HL-60/S4 treated with retinoic acid at 250 ng/mL for 4 days and 3 days (cell line): Measurements from ENCODE around the gene LRRC18.

ENCODE experiments used
- in situ Hi-C: fragments of 300-500 bp; cut with MboI; formaldehyde crosslinking; loops from 2 replicates; pipeline ENCODE4 v1.7.0; 2022; ENCODE audit warnings: low sequenced_read_pairs

Gene LRRC18

GRCh38 chr10:48946891-48947500, 7.4 kb upstream of the LRRC18 start:
- in situ Hi-C loops: no loop called here

- in situ Hi-C loops: no loop called here
Measured at GRCh38 chr10:48946332-48946731, 6.7 kb upstream of the LRRC18 start.

GRCh38 chr10:48945441-48946130, 5.9 kb upstream of the LRRC18 start:
- in situ Hi-C loops: no loop called here

- in situ Hi-C loops: no loop called here
Measured at GRCh38 chr10:48944171-48944570, 4.5 kb upstream of the LRRC18 start.

GRCh38 chr10:48943096-48943495, 3.5 kb upstream of the LRRC18 start:
- in situ Hi-C loops: no loop called here

GRCh38 chr10:48941427-48942075, 1.9 kb upstream of the LRRC18 start:
- in situ Hi-C loops: no loop called here

GRCh38 chr10:48940958-48941357, 1.3 kb upstream of the LRRC18 start:
- in situ Hi-C loops: no loop called here

- in situ Hi-C loops: no loop called here
Measured at GRCh38 chr10:48940372-48940771, 732 bp upstream of the LRRC18 start.

GRCh38 chr10:48938990-48939536, 577 bp downstream of the LRRC18 start:
- in situ Hi-C loops: no loop called here

- in situ Hi-C loops: no loop called here
Measured at GRCh38 chr10:48938281-48938680, 1.4 kb downstream of the LRRC18 start.

- in situ Hi-C loops: no loop called here
Measured at GRCh38 chr10:48937796-48938195, 1.8 kb downstream of the LRRC18 start.

GRCh38 chr10:48935577-48935976, 4.1 kb downstream of the LRRC18 start:
- in situ Hi-C loops: no loop called here

- in situ Hi-C loops: no loop called here
Measured at GRCh38 chr10:48934672-48935501, 4.8 kb downstream of the LRRC18 start.

GRCh38 chr10:48932831-48933664, 6.6 kb downstream of the LRRC18 start:
- in situ Hi-C loops: no loop called here

GRCh38 chr10:48931188-48931587, 8.5 kb downstream of the LRRC18 start:
- in situ Hi-C loops: no loop called here

- in situ Hi-C loops: no loop called here
Measured at GRCh38 chr10:48929413-48929990, 10.1 kb downstream of the LRRC18 start.

GRCh38 chr10:48926764-48927540, 12.7 kb downstream of the LRRC18 start:
- in situ Hi-C loops: no loop called here

- in situ Hi-C loops: no loop called here
Measured at GRCh38 chr10:48926255-48926654, 13.4 kb downstream of the LRRC18 start.

- in situ Hi-C loops: no loop called here
Measured at GRCh38 chr10:48924988-48925387, 14.7 kb downstream of the LRRC18 start.
